Kidney epithelial cell (primary cell): Measurements from ENCODE around the gene SPRN. TPM values are rescaled to one million over a fixed set of nuclear protein-coding genes. Genes with fewer than 3 reads are reported as not detected.

Experiments
- DNase-seq: peaks from one replicate; pipeline ENCODE4 v3.0.0-alpha.2; 2010; ENCODE audit warnings: low read depth
- H3K27me3 ChIP-seq: 2 replicates; pipeline ENCODE4 v1.6.0; 2011; ENCODE audit warnings: low read length; ENCODE audit not compliant: control insufficient read depth, insufficient read depth
- H3K36me3 ChIP-seq: 2 replicates; pipeline ENCODE4 v1.5.1; 2011; ENCODE audit warnings: low read length; ENCODE audit not compliant: control insufficient read depth, insufficient read depth
- H3K4me3 ChIP-seq: 2 replicates; pipeline ENCODE4 v1.5.1; 2011; ENCODE audit warnings: low read depth, mild to moderate bottlenecking, control low read depth, low read length
- total RNA-seq: library from RNA; depleted of rRNA; stranded (reverse); fragments of >200 nt; gene quantifications from 2 replicates; pipeline ENCODE4 v1.2.3, GENCODE V29; 2015
- TF ChIP-seq, protein P1 (sequence below): IDR thresholded peaks from 2 replicates; pipeline ENCODE4 v1.5.1; 2011; ENCODE audit warnings: mild to moderate bottlenecking, moderate library complexity, low read length, control low read depth, inconsistent platforms; ENCODE audit not compliant: insufficient read depth, poor library complexity, severe bottlenecking

The SPRN gene
- total RNA-seq, 1 donor from 2014 or later, result 2.1 TPM

GRCh38 chr10:133421336-133422222 lies 2.8 kb downstream of the SPRN start:
- H3K4me3 ChIP-seq, result no peak overlapping the region
- H3K36me3 ChIP-seq, result no peaks in the 10 kb centered on the region
- TF ChIP-seq, protein P1, sequence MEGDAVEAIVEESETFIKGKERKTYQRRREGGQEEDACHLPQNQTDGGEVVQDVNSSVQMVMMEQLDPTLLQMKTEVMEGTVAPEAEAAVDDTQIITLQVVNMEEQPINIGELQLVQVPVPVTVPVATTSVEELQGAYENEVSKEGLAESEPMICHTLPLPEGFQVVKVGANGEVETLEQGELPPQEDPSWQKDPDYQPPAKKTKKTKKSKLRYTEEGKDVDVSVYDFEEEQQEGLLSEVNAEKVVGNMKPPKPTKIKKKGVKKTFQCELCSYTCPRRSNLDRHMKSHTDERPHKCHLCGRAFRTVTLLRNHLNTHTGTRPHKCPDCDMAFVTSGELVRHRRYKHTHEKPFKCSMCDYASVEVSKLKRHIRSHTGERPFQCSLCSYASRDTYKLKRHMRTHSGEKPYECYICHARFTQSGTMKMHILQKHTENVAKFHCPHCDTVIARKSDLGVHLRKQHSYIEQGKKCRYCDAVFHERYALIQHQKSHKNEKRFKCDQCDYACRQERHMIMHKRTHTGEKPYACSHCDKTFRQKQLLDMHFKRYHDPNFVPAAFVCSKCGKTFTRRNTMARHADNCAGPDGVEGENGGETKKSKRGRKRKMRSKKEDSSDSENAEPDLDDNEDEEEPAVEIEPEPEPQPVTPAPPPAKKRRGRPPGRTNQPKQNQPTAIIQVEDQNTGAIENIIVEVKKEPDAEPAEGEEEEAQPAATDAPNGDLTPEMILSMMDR, result no peak
- DNase-seq, result no peak
- peaks cover 12% of the 10 kb centered on the region for H3K27me3 ChIP-seq

DNA sequence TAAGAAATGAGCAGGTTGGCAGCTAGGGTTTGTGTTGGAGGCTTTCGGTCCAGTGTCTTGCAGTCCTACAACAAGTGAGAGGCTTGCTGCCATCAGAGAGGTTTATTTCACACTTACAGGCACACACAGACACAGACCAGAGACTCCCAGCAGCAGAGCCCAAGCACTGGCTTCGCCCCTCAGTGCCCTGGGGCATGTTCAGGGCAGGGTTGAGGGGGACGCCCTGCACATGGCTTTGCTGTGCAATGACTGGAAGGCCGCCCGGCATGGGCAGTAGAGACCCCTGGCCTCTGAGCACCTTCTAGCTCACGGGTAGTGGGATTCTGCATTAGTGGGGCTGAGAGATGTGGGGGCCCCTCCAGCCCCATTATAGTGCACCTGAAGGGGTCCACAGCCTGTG lies 3.8 kb downstream of the SPRN start:
- peaks cover 12% of the 10 kb centered on the region for H3K27me3 ChIP-seq
- no peak for DNase-seq
- TF ChIP-seq, protein P1, result no peak
- H3K4me3 ChIP-seq, result no peak overlapping the region
- no peaks in the 10 kb centered on the region for H3K36me3 ChIP-seq

DNA sequence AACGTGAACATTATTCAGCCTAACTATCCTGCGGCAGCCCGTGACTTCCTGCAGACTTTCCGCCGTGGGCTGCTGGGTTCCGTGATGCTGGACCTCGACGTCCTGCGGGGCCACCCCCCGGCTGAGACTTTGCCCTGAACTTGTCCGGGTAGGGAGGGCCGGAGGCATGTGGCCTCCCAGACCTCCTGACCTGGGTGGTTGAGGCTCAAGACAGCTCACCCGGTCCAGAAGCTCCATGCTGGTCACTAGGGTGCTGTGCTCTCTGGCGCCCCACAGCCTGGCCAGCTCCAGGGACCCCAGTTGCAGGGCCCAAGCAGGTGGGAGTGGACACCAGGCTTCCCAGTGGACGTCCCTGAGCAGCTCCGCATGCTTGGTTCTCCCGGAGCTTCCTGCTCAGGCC lies 4.4 kb downstream of the SPRN start:
- H3K36me3 ChIP-seq, result no peaks in the 10 kb centered on the region
- no peak for DNase-seq
- H3K4me3 ChIP-seq, result no peak overlapping the region
- peaks cover 12% of the 10 kb centered on the region for H3K27me3 ChIP-seq
- TF ChIP-seq, protein P1, result no peak

- no peak for DNase-seq
- Histone ChIP-seq H3K27me3 (peaks cover 12% of the 10 kb centered on the region), H3K4me3 (no peak overlapping the region), H3K36me3 (no peaks in the 10 kb centered on the region)
- TF ChIP-seq, protein P1, result no peak
These were observed 5.0 kb downstream of the SPRN start for GRCh38 chr10:133419211-133419950.

DNA sequence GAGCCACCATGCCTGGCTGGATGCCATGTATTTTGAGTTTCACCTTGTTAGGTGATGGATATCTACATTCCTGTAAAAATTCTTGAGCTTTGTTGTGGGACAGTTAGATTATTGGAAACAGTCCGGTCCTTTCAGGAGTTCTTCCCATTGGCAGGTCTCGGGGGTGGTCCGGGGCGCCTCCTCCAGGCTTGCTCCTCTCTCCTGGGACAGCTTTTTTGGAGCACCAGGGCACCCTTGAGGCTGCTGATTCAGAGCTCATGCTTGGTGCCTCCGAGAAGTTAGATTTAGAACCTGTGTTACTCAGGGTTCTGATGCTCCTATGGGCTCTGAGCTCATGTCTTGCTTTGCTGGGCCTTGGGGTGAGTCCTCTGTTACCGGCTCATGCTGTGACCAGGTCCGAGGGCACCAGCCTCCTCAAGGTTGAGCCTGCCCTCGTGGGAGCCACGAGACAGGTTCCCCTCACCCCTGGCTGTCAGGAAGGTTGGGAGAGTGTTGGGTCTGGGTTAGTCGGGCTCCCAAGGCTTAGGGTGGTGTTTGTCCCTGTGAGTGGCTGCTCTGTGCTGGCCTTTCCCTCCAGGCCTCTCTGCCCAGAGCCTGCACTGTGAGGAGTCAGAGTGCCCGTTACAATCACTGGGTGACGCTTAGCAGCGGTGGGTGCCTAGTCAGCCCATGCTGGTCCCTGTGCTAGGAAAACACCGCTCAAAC lies 6.0 kb downstream of the SPRN start:
- Histone ChIP-seq H3K4me3 (no peak overlapping the region), H3K36me3 (no peaks in the 10 kb centered on the region), H3K27me3 (peaks cover 10% of the 10 kb centered on the region)
- no peak for DNase-seq
- TF ChIP-seq, protein P1, result no peak
